ENCODE measurements around the gene ILDR2.

DNA sequence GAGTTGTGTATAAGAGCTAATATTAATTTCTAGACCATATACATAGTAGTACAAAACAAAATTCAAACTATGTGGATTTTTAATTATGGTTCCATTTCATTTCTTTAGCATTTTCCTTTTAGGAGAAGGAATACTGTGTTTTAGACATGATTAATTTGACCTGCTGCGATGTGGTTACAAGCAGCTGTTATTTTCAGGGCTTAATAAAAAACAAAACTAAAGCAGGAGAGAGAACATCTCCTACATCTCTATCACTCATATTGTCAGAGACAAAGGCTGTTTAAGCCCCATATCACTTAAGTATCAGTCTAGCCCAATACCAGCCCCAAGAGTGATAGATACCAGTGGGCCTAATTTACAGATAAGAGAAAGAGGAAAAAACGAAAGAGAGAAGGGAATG, 47.6 kb downstream of the ILDR2 start:
- TF ChIP-seq POLR2AphosphoS5 (IDR thresholded peaks at IDR 0.05): no peak
- TF ChIP-seq, protein P1, sequence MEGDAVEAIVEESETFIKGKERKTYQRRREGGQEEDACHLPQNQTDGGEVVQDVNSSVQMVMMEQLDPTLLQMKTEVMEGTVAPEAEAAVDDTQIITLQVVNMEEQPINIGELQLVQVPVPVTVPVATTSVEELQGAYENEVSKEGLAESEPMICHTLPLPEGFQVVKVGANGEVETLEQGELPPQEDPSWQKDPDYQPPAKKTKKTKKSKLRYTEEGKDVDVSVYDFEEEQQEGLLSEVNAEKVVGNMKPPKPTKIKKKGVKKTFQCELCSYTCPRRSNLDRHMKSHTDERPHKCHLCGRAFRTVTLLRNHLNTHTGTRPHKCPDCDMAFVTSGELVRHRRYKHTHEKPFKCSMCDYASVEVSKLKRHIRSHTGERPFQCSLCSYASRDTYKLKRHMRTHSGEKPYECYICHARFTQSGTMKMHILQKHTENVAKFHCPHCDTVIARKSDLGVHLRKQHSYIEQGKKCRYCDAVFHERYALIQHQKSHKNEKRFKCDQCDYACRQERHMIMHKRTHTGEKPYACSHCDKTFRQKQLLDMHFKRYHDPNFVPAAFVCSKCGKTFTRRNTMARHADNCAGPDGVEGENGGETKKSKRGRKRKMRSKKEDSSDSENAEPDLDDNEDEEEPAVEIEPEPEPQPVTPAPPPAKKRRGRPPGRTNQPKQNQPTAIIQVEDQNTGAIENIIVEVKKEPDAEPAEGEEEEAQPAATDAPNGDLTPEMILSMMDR (IDR thresholded peaks at IDR 0.05): no peak

Measured in gastroesophageal sphincter (tissue), 3 donors.